GM19324 (cell line): Measurements from ENCODE around the gene RBBP5.
"Not testable (repeated sequence)": the region's sequence is repeated elsewhere in the genome, so short reads cannot be mapped to it uniquely, and the experiment has no call there.

Experiments used
- ATAC-seq: cut with Tn5 transposase; IDR thresholded peaks from one replicate; pipeline ENCODE4 v1.9.1; 2021; ENCODE audit warnings: mild to moderate bottlenecking, moderate library complexity; ENCODE audit not compliant: unreplicated experiment, low FRiP score

The RBBP5 gene

GRCh38 chr1:205121660-205122488 lies at the start of gene RBBP5:
RBBP5 (minus strand) TSS chr1:205121978; CDS start chr1:205121873, 105 bp downstream.
- ATAC-seq: peak; percentile 93

GRCh38 chr1:205171369-205171768 lies 49.6 kb upstream of the RBBP5 start:
- no peak for ATAC-seq

GRCh38 chr1:205170532-205171269 lies 48.9 kb upstream of the RBBP5 start:
- ATAC-seq: no peak

- no peak for ATAC-seq
Observed at GRCh38 chr1:205169248-205169647, 47.5 kb upstream of the RBBP5 start.

GRCh38 chr1:205168291-205168690 lies 46.5 kb upstream of the RBBP5 start:
- no peak for ATAC-seq

GRCh38 chr1:205162301-205162700 lies 40.5 kb upstream of the RBBP5 start:
- no peak for ATAC-seq

- ATAC-seq: no peak
Observed at GRCh38 chr1:205161076-205161475, 39.3 kb upstream of the RBBP5 start.

GRCh38 chr1:205158048-205158616 lies 36.4 kb upstream of the RBBP5 start:
- no peak for ATAC-seq

GRCh38 chr1:205155665-205156377 lies 34.0 kb upstream of the RBBP5 start:
- not testable (repeated sequence) for ATAC-seq

GRCh38 chr1:205152505-205152904 lies 30.7 kb upstream of the RBBP5 start:
- ATAC-seq: no peak

GRCh38 chr1:205150651-205151428 lies 29.1 kb upstream of the RBBP5 start:
- no peak for ATAC-seq

- no peak for ATAC-seq
Observed at GRCh38 chr1:205147191-205147835, 25.5 kb upstream of the RBBP5 start.

GRCh38 chr1:205144751-205145150 lies 23.0 kb upstream of the RBBP5 start:
- no peak for ATAC-seq

GRCh38 chr1:205144046-205144720 lies 22.4 kb upstream of the RBBP5 start:
- ATAC-seq: no peak

GRCh38 chr1:205142102-205142469 lies 20.3 kb upstream of the RBBP5 start:
- ATAC-seq: no peak

- no peak for ATAC-seq
Observed at GRCh38 chr1:205141236-205142101, 19.7 kb upstream of the RBBP5 start.

GRCh38 chr1:205140113-205140512 lies 18.3 kb upstream of the RBBP5 start:
- no peak for ATAC-seq

- no peak for ATAC-seq
Observed at GRCh38 chr1:205137901-205138300, 16.1 kb upstream of the RBBP5 start.
